T-cell (primary cell): ENCODE measurements around the gene UACA. TPM values are rescaled to one million over a fixed set of nuclear protein-coding genes. Genes with fewer than 3 reads are reported as not detected.

Experiments
- ATAC-seq, 4 experiments: fragments of 200-7000 bp in 3 of 4; fragments of 150-1000 bp in 1 of 4; cut with Tn5 transposase; replicated peaks in 1 of 4; 1 replicate in 3 of 4; 2 replicates in 1 of 4; pipeline ENCODE4 v1.10.0; 2021; ENCODE audit warnings: moderate library complexity in 3 of 4, mild to moderate bottlenecking in 2 of 4, moderate number of reproducible peaks in 1 of 4
- CTCF ChIA-PET, 2 donors: fragments of 300-600 bp; sonication (Branson Sonifier 250); formaldehyde crosslinking; loops; one replicate each; lab custom pipeline; 2022; ENCODE audit warnings: antibody characterized with exemption in 2 of 2; lab: Charles Lee
- POLR2A ChIA-PET, 2 donors: fragments of 300-600 bp; sonication (Branson Sonifier 250); formaldehyde crosslinking; loops; one replicate each; lab custom pipeline; 2022; ENCODE audit warnings: antibody characterized with exemption in 2 of 2; lab: Charles Lee
- DNase-seq, 35 experiments: peaks; one replicate each; pipeline versions ENCODE4 v3.0.0 to v3.0.0-alpha.2; 2013 to 2023
- H3K27ac ChIP-seq: one replicate; pipeline ENCODE4 v1.5.1; 2013; ENCODE audit warnings: low read length
- H3K27me3 ChIP-seq, 2 experiments: replicated peaks in 1 of 2; 1 replicate in 1 of 2; 2 replicates in 1 of 2; pipeline versions ENCODE4 v1.6.1 to v1.7.0; 2013; ENCODE audit warnings: low read length in 1 of 2, mixed read lengths in 1 of 2; ENCODE audit not compliant: control insufficient read depth in 2 of 2, insufficient read depth in 2 of 2; ENCODE audit errors: extremely low read depth in 1 of 2
- H3K36me3 ChIP-seq, 2 donors: 1 replicate in 1 of 2; 2 replicates in 1 of 2; pipeline versions ENCODE4 v1.6.1 to v1.7.0; 2013; ENCODE audit warnings: low read length in 1 of 2; ENCODE audit not compliant: control insufficient read depth in 2 of 2, insufficient read depth in 1 of 2; ENCODE audit errors: extremely low read depth in 1 of 2
- H3K4me1 ChIP-seq, 2 experiments: 1 replicate in 1 of 2; 2 replicates in 1 of 2; pipeline versions ENCODE4 v1.6.1 to v1.7.0; 2013; ENCODE audit warnings: low read length in 2 of 2, mixed read lengths in 1 of 2; ENCODE audit not compliant: insufficient read depth in 2 of 2, control insufficient read depth in 1 of 2; ENCODE audit errors: extremely low read depth in 1 of 2
- H3K4me3 ChIP-seq, 2 donors: 1 replicate in 1 of 2; 2 replicates in 1 of 2; pipeline versions ENCODE4 v1.5.1 to v1.7.0; 2013; ENCODE audit warnings: mild to moderate bottlenecking in 2 of 2, low read length in 1 of 2, moderate library complexity in 1 of 2; ENCODE audit not compliant: control insufficient read depth in 1 of 2; ENCODE audit errors: extremely low read depth in 1 of 2
- H3K9me3 ChIP-seq: 2 replicates; pipeline ENCODE4 v1.7.0; 2013
- H3K27ac Mint-ChIP-seq, 2 donors: one replicate each; pipeline ENCODE4 v1.8.0; 2020 to 2021; ENCODE audit warnings: mild to moderate bottlenecking in 2 of 2, mixed read lengths in 2 of 2
- H3K27me3 Mint-ChIP-seq, 2 donors: one replicate each; pipeline ENCODE4 v1.8.0; 2021 to 2022; ENCODE audit warnings: mixed read lengths in 2 of 2
- H3K36me3 Mint-ChIP-seq: one replicate; pipeline ENCODE4 v1.8.0; 2021; ENCODE audit warnings: mixed read lengths
- H3K4me1 Mint-ChIP-seq, 3 donors: one replicate each; pipeline ENCODE4 v1.8.0; 2020 to 2022; ENCODE audit warnings: mixed read lengths in 3 of 3, mild to moderate bottlenecking in 1 of 3
- H3K4me3 Mint-ChIP-seq, 3 donors: one replicate each; pipeline ENCODE4 v1.8.0; 2020 to 2022; ENCODE audit warnings: mild to moderate bottlenecking in 3 of 3, mixed read lengths in 3 of 3, moderate library complexity in 3 of 3
- H3K9me3 Mint-ChIP-seq, 3 donors: one replicate each; pipeline ENCODE4 v1.8.0; 2020 to 2022; ENCODE audit warnings: mixed read lengths in 3 of 3
- WGBS: methylation state at CpG from one replicate; pipeline ENCODE4 v1.1.5; 2013; ENCODE audit warnings: missing lambda C conversion rate; ENCODE audit not compliant: insufficient coverage; 5-methylcytosine and 5-hydroxymethylcytosine counted together
- total RNA-seq, 35 experiments: library from RNA in 6 of 35; stranded (reverse) in 6 of 35; fragments of 120-200 nt in 1 of 35; gene quantifications; one replicate each; pipeline versions ENCODE4 v1.2.1 to v1.2.4 and lab custom pipeline; 2013 to 2026

UACA gene
- total RNA-seq, 5 donors from 2014 or later (not counting 1 experiment from before 2014, with no cell fraction given), result 0.08 to 1.3 (median 0.70) TPM

DNA sequence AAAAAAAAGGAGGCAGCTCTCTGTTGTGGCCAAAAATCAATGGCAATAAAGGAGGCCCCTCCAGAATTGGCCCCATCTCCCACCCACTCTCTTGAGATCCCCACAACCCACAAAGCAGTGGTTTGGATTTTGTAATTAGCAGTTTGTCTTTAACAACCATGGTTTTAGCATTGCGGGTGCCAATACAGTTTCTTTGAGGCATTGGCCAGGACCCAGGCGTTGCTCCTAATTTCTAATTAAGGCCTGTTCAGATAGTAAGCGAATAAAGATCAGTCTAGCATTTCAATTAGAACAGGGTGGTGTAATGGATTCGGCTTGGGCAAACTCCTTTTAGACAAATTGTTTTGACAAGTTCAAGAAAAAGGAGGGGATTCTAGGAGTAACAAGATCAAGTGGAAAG is 23.6 kb upstream of the UACA start:
- Histone ChIP-seq H3K9me3 (no peaks in the 10 kb centered on the region), H3K4me3 (no peak overlapping the region), H3K36me3 (no peaks in the 10 kb centered on the region), H3K4me1 (no peaks in the 10 kb centered on the region), H3K27me3 (peaks cover 3 to 11% of the 10 kb centered on the region in 2 experiments), H3K27ac (no peak overlapping the region)
- Mint-ChIP-seq H3K27ac (no peak overlapping the region), H3K4me3 (no peak overlapping the region), H3K27me3 (peaks cover 0 to 7% of the 10 kb centered on the region in 2 donors), H3K4me1 (peaks cover 0 to 3% (median 0%) of the 10 kb centered on the region in 3 donors), H3K9me3 (no peaks in the 10 kb centered on the region), H3K36me3 (no peaks in the 10 kb centered on the region)
- ChIA-PET POLR2A (no interaction called here), CTCF (no interaction called here)
- DNase-seq (no peak), ATAC-seq (no peak)
- 82% methylated on average over 3 of the region's 4 CpGs for WGBS

- POLR2A ChIA-PET, result no interaction called here
Observed at GRCh38 chr15:70783610-70784022, 20.3 kb upstream of the UACA start.

GRCh38 chr15:70783041-70783440 is 19.7 kb upstream of the UACA start:
- Mint-ChIP-seq H3K27me3 (peaks cover 14 to 17% of the 10 kb centered on the region in 2 donors), H3K4me1 (peaks cover 0 to 3% (median 0%) of the 10 kb centered on the region in 3 donors), H3K4me3 (no peak overlapping the region), H3K9me3 (no peaks in the 10 kb centered on the region), H3K27ac (no peak overlapping the region), H3K36me3 (no peaks in the 10 kb centered on the region)
- no CpG with 5 or more reads among the region's 3 CpGs for WGBS
- no peak overlapping the region for H3K4me3 ChIP-seq
- ATAC-seq, result no peak
- H3K9me3 ChIP-seq, result no peaks in the 10 kb centered on the region
- no peak overlapping the region for H3K27ac ChIP-seq
- DNase-seq, result no peak
- peaks cover 3 to 6% of the 10 kb centered on the region in 2 experiments for H3K27me3 ChIP-seq
- ChIA-PET POLR2A (no interaction called here), CTCF (no interaction called here)
- H3K4me1 ChIP-seq, result no peaks in the 10 kb centered on the region
- no peaks in the 10 kb centered on the region for H3K36me3 ChIP-seq

More at GRCh38 chr15:70783610-70784022, 20.3 kb upstream of the UACA start:
- H3K27ac Mint-ChIP-seq, result no peak overlapping the region
- no peaks in the 10 kb centered on the region for H3K9me3 Mint-ChIP-seq
- ATAC-seq, result no peak
- Histone ChIP-seq H3K4me1 (no peaks in the 10 kb centered on the region), H3K4me3 (no peak overlapping the region), H3K36me3 (no peaks in the 10 kb centered on the region), H3K27ac (no peak overlapping the region), H3K9me3 (no peaks in the 10 kb centered on the region), H3K27me3 (peaks cover 3 to 6% of the 10 kb centered on the region in 2 experiments)
- peaks cover 14 to 17% of the 10 kb centered on the region in 2 donors for H3K27me3 Mint-ChIP-seq
- no peak overlapping the region for H3K4me3 Mint-ChIP-seq
- CTCF ChIA-PET, result no interaction called here
- H3K36me3 Mint-ChIP-seq, result no peaks in the 10 kb centered on the region
- DNase-seq, result no peak
- 90% methylated on average over 1 of the region's 6 CpGs for WGBS
- H3K4me1 Mint-ChIP-seq, result peaks cover 0 to 3% (median 0%) of the 10 kb centered on the region in 3 donors

- Histone ChIP-seq H3K4me3 (no peak overlapping the region), H3K9me3 (no peaks in the 10 kb centered on the region), H3K27ac (no peak overlapping the region), H3K36me3 (no peaks in the 10 kb centered on the region), H3K27me3 (peaks cover 5 to 6% of the 10 kb centered on the region in 2 experiments), H3K4me1 (no peaks in the 10 kb centered on the region)
- ATAC-seq (no peak), DNase-seq (no peak)
- CTCF ChIA-PET, result no interaction called here
- Mint-ChIP-seq H3K9me3 (no peaks in the 10 kb centered on the region), H3K36me3 (no peaks in the 10 kb centered on the region), H3K4me3 (no peak overlapping the region), H3K27ac (no peak overlapping the region), H3K4me1 (peaks cover 0 to 3% (median 0%) of the 10 kb centered on the region in 3 donors), H3K27me3 (peaks cover 18 to 26% of the 10 kb centered on the region in 2 donors)
- WGBS, result 72% methylated on average over 5 of the region's 5 CpGs
- POLR2A ChIA-PET, result no interaction called here
Observed at GRCh38 chr15:70781236-70781635, 17.9 kb upstream of the UACA start.

DNA sequence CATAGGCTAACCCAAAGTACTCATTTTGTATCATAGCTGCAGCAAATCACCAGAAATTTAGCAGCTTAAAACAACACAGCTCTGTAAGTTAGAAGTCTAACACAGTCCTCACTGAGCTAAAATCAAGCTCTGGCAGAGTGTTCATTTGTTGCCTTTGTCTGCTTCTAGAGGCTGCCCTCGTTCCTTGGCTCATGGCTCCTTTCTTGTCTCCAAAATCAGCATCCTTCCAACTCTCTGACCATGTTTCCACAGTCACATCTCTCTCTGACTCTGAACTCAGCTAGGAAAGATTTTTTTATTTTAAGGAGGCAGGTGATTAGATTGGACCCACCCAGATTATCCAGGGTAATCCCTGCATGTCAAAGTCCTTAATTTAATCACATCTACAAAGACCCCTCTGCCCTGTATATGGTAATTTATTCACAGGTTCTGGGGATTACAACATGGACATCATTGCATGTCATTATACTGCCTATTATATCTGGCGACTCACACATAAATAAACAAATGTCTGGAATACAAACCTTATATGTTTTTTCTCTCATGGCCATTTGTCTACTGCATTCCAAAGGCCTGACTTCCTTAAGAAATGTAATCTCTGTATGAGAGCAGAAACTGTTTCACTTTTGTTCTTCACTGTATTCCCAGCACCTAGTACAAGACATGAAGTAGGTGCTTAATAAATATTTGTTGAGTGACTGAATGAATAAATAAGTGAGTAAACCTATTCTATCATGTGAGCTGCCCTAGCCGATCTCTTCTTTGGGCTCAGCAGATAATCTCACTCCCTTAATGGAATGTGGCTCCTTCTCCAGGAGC is 15.1 kb upstream of the UACA start:
- H3K36me3 Mint-ChIP-seq, result no peaks in the 10 kb centered on the region
- no peak for ATAC-seq
- H3K4me3 ChIP-seq, result no peak overlapping the region
- H3K27me3 ChIP-seq, result peaks cover 2 to 5% of the 10 kb centered on the region in 2 experiments
- H3K27ac Mint-ChIP-seq, result no peak overlapping the region
- H3K4me1 Mint-ChIP-seq, result no peaks in the 10 kb centered on the region
- H3K4me1 ChIP-seq, result no peaks in the 10 kb centered on the region
- H3K36me3 ChIP-seq, result no peaks in the 10 kb centered on the region
- H3K27ac ChIP-seq, result no peak overlapping the region
- H3K9me3 ChIP-seq, result no peaks in the 10 kb centered on the region
- WGBS, result 75% methylated on average over 2 of the region's 3 CpGs
- no peaks in the 10 kb centered on the region for H3K9me3 Mint-ChIP-seq
- peaks cover 18 to 22% of the 10 kb centered on the region in 2 donors for H3K27me3 Mint-ChIP-seq
- no peak overlapping the region for H3K4me3 Mint-ChIP-seq
- DNase-seq, result no peak
- CTCF ChIA-PET, result no interaction called here
- POLR2A ChIA-PET, result no interaction called here

DNA sequence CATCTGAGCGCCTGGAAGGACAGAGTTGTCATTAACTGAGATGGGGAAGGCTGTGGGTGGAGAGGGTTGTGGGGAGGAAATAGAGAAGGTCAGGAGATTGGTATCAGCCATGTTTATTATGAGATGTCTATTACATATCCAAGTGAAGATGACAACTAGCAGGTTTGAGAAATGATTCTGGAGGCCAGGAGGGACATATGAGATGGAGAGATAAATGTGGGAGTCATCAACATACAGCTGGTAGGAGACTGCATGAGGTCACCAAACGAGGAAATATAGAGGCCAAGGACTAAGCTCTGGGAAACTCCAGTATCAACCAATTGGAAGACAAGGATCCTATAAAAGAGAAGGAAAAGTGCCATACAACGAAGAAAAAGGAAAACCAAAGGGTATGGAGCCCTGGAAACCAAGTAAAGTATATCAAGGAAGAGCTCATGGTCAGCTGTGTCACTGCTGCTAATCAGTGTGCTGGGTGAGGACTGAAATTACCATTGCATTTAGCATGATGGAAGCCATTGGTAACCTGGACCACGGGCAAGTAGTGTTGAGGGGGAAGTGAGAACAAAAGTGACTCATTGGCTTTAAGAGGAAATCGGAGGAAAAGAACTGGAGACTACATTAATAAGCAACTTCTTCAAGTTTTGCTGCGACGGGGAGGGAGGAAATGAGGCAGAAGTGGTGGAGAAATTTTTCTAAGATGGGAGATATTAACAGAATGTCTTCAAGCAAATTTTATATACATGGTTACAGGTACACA is 14.0 kb upstream of the UACA start:
- no peak overlapping the region for H3K4me3 Mint-ChIP-seq
- no peak for ATAC-seq
- H3K27ac ChIP-seq, result no peak overlapping the region
- 75% methylated on average over 3 of the region's 7 CpGs for WGBS
- no peak overlapping the region for H3K4me3 ChIP-seq
- ChIA-PET CTCF (no interaction called here), POLR2A (no interaction called here)
- no peaks in the 10 kb centered on the region for H3K4me1 Mint-ChIP-seq
- peaks cover 2 to 5% of the 10 kb centered on the region in 2 experiments for H3K27me3 ChIP-seq
- H3K9me3 Mint-ChIP-seq, result no peaks in the 10 kb centered on the region
- no peaks in the 10 kb centered on the region for H3K9me3 ChIP-seq
- peaks cover 18 to 28% of the 10 kb centered on the region in 2 donors for H3K27me3 Mint-ChIP-seq
- no peak for DNase-seq
- no peak overlapping the region for H3K27ac Mint-ChIP-seq
- H3K36me3 Mint-ChIP-seq, result no peaks in the 10 kb centered on the region
- H3K36me3 ChIP-seq, result no peaks in the 10 kb centered on the region
- no peaks in the 10 kb centered on the region for H3K4me1 ChIP-seq
